DOHH2 (cell line): ENCODE results near the gene ADCK2.

ENCODE experiments used
- H3F3A ChIP-seq: fragments of 200-600 bp; sonication (generic), shearing (Covaris generic); 2 replicates; pipeline ENCODE4 v1.6.0; 2016; ENCODE audit warnings: antibody characterized with exemption, mild to moderate bottlenecking; ENCODE audit not compliant: control insufficient read depth, insufficient read depth
- H3K27ac ChIP-seq: fragments of 200-600 bp; sonication (generic); 2 replicates; pipeline ENCODE4 v1.5.1; 2014; ENCODE audit warnings: low read depth, mild to moderate bottlenecking, low read length, moderate library complexity
- H3K27me3 ChIP-seq: fragments of 200-600 bp; sonication (generic); 2 replicates; pipeline ENCODE4 v1.6.1; 2014; ENCODE audit warnings: mild to moderate bottlenecking, low read length, mixed read lengths; ENCODE audit not compliant: control insufficient read depth
- H3K36me3 ChIP-seq: fragments of 200-600 bp; sonication (generic); 2 replicates; pipeline ENCODE4 v1.6.1; 2014; ENCODE audit warnings: mild to moderate bottlenecking, low read length, moderate library complexity, mixed read lengths; ENCODE audit not compliant: control insufficient read depth
- H3K4me1 ChIP-seq: fragments of 200-600 bp; sonication (generic); 2 replicates; pipeline ENCODE4 v1.6.1; 2014; ENCODE audit warnings: mild to moderate bottlenecking, low read length, mixed read lengths; ENCODE audit not compliant: control insufficient read depth
- H3K4me2 ChIP-seq: fragments of 200-600 bp; sonication (generic); 2 replicates; pipeline ENCODE4 v1.6.0; 2014; ENCODE audit warnings: mild to moderate bottlenecking, low read length, moderate library complexity
- H3K4me3 ChIP-seq: fragments of 200-600 bp; sonication (generic); 2 replicates; pipeline ENCODE4 v1.5.1; 2014; ENCODE audit warnings: mild to moderate bottlenecking, low read length, mixed read lengths
- H3K79me2 ChIP-seq: fragments of 200-600 bp; sonication (generic); 2 replicates; pipeline ENCODE4 v1.6.1; 2014; ENCODE audit warnings: mild to moderate bottlenecking, low read length, mixed read lengths; ENCODE audit not compliant: control insufficient read depth
- H3K9me2 ChIP-seq: fragments of 200-600 bp; sonication (generic); replicated peaks from 2 replicates; pipeline ENCODE4 v1.6.1; 2014; ENCODE audit warnings: mild to moderate bottlenecking, low read length, mixed read lengths; ENCODE audit not compliant: control insufficient read depth
- H3K9me3 ChIP-seq: fragments of 200-600 bp; sonication (generic); 2 replicates; pipeline ENCODE4 v1.6.1; 2014; ENCODE audit warnings: antibody characterized with exemption, low read length, mixed read lengths; ENCODE audit not compliant: control insufficient read depth, insufficient read depth
- H4K20me1 ChIP-seq: fragments of 200-600 bp; sonication (generic); 2 replicates; pipeline ENCODE4 v1.6.0; 2014; ENCODE audit warnings: low read depth, mild to moderate bottlenecking, antibody characterized with exemption, low read length, moderate library complexity; ENCODE audit not compliant: control insufficient read depth, insufficient read depth
- EZH2phosphoT487 ChIP-seq: fragments of 200-600 bp; sonication (generic); IDR thresholded peaks from 2 replicates; pipeline ENCODE4 v1.6.1; 2017; ENCODE audit warnings: borderline replicate concordance, mild to moderate bottlenecking, antibody characterized with exemption, low read length, moderate library complexity, mixed read lengths
- TF ChIP-seq, protein P1 (sequence below): fragments of 200-600 bp; sonication (generic); IDR thresholded peaks from one replicate; pipeline ENCODE4 v1.5.1; 2014; ENCODE audit warnings: antibody characterized with exemption, mild to moderate bottlenecking, low read depth, low read length; ENCODE audit not compliant: poor library complexity, severe bottlenecking

ADCK2 gene

DNA sequence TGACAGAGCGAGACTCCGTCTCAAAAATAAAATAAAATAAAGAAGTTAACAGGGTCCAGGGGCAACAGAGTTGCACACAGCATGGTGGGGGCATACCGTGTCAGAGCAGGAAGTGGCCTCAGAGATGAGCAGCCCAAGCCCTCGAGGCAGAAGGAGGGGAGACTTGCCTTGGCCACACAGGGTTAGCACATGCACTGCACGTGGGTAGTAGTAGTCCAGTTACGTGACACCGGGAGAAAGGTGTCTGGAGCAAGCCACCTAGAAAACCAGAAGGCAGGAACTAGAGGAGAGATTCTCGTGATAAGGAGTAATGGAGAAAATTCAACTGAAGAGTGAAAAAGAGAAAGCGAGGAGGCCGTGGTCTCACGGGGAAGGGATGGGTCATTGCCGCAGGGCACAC is 22.4 kb upstream of the ADCK2 start:
- Histone ChIP-seq H3K9me2 (no peaks in the 10 kb centered on the region), H3F3A (peaks cover 5% of the 10 kb centered on the region; the same call in 1 of the 2 replicates), H3K9me3 (no peaks in the 10 kb centered on the region), H3K79me2 (no peaks in the 10 kb centered on the region), H3K4me2 (no peak overlapping the region), H3K4me3 (no peak overlapping the region), H4K20me1 (no peaks in the 10 kb centered on the region), H3K27ac (no peak overlapping the region), H3K4me1 (peaks cover 11% of the 10 kb centered on the region), H3K36me3 (no peaks in the 10 kb centered on the region), H3K27me3 (no peaks in the 10 kb centered on the region)
- TF ChIP-seq, protein P1, sequence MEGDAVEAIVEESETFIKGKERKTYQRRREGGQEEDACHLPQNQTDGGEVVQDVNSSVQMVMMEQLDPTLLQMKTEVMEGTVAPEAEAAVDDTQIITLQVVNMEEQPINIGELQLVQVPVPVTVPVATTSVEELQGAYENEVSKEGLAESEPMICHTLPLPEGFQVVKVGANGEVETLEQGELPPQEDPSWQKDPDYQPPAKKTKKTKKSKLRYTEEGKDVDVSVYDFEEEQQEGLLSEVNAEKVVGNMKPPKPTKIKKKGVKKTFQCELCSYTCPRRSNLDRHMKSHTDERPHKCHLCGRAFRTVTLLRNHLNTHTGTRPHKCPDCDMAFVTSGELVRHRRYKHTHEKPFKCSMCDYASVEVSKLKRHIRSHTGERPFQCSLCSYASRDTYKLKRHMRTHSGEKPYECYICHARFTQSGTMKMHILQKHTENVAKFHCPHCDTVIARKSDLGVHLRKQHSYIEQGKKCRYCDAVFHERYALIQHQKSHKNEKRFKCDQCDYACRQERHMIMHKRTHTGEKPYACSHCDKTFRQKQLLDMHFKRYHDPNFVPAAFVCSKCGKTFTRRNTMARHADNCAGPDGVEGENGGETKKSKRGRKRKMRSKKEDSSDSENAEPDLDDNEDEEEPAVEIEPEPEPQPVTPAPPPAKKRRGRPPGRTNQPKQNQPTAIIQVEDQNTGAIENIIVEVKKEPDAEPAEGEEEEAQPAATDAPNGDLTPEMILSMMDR, result no peak
- no peak for TF ChIP-seq EZH2phosphoT487

DNA sequence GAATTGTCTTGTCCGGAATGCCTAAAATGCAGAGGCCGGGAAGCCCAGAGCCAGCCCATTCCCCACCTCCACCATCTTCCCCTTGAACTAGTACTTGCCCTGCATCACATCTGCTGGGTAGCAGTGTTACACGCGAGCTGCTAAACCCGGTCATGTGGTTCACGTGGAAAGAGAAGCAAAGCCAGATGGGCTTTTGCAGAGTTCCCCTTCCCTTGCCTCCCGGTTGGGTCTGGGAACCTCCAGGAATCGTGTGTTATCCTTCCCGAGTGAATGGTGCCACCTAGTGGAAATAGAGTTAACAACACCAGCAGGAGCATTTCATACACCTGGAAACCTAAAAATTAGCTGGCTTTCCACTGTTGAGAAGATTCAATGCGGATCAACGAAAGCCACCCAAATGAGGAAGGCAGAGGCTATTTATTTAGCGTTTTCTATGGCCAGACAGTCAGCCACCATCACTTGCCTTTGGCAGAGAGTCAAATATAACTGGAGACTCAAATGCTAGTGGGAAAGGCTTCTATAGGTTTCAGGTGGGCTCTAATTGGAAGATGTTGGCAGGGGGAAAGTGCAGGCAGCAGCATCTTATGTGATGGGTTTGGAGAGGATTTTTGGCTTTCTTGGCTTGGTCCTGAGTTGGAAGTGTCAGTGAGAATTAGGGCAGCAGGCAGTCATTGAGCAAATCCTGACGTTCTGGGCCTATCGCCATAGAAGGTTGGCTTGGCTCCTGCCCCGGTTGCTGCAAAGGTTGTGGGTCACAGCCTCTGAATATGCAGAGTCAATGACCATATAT is 19.2 kb upstream of the ADCK2 start:
- H3K79me2 ChIP-seq, result no peaks in the 10 kb centered on the region
- TF ChIP-seq, protein P1, result peak; percentile 98
- no peak for TF ChIP-seq EZH2phosphoT487
- 0 out of 2 replicates have a peak, but pooled peaks cover 3% of the 10 kb centered on the region for H3K27me3 ChIP-seq
- no peaks in the 10 kb centered on the region for H3F3A ChIP-seq
- no peaks in the 10 kb centered on the region for H3K9me3 ChIP-seq
- peaks cover 10% of the 10 kb centered on the region for H3K4me1 ChIP-seq
- no peak overlapping the region for H3K4me3 ChIP-seq
- no peaks in the 10 kb centered on the region for H3K9me2 ChIP-seq
- H3K27ac ChIP-seq, result no peak overlapping the region
- no peaks in the 10 kb centered on the region for H4K20me1 ChIP-seq
- H3K36me3 ChIP-seq, result no peaks in the 10 kb centered on the region
- H3K4me2 ChIP-seq, result no peak overlapping the region

DNA sequence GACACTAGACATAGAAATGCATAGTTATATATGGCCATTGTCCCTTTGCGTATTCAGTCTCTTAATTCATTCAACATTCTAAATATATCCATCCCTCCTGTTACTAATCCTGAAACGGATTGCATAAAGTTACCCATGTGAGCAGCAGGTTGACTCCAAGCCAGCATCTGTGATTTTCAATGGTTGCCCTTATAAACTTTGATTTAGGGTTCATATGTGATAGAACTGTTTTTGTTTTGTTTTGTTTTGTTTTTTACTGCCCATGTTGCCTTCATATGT is 18.7 kb upstream of the ADCK2 start:
- Histone ChIP-seq H3K4me3 (no peak overlapping the region), H3K27ac (no peak overlapping the region), H3K79me2 (no peaks in the 10 kb centered on the region), H3K4me2 (no peak overlapping the region), H4K20me1 (no peaks in the 10 kb centered on the region), H3F3A (no peaks in the 10 kb centered on the region), H3K36me3 (no peaks in the 10 kb centered on the region), H3K4me1 (peaks cover 10% of the 10 kb centered on the region), H3K9me3 (no peaks in the 10 kb centered on the region), H3K9me2 (no peaks in the 10 kb centered on the region), H3K27me3 (peaks cover 6% of the 10 kb centered on the region)
- TF ChIP-seq EZH2phosphoT487, result no peak
- TF ChIP-seq, protein P1, result no peak
